H9 (cell line): ENCODE data around the gene GLT6D1. TPM values are rescaled to one million over a fixed set of nuclear protein-coding genes. Genes with fewer than 3 reads are reported as not detected.

ENCODE experiments used
- DNase-seq: peaks from one replicate; pipeline ENCODE4 v3.0.0-alpha.2; 2017
- H2AFZ ChIP-seq: one replicate; pipeline ENCODE4 v1.6.1; 2013; ENCODE audit warnings: mild to moderate bottlenecking, low read length, control low read depth, moderate library complexity
- H2AK5ac ChIP-seq: 2 replicates; pipeline ENCODE4 v1.6.1; 2013; ENCODE audit warnings: low read length, control low read depth, mixed read lengths; ENCODE audit not compliant: insufficient read length
- H2BK120ac ChIP-seq: one replicate; pipeline ENCODE4 v1.6.1; 2013; ENCODE audit warnings: low read depth, mild to moderate bottlenecking, low read length, control low read depth, inconsistent platforms; ENCODE audit not compliant: poor library complexity, severe bottlenecking
- H2BK12ac ChIP-seq: 2 replicates; pipeline ENCODE4 v1.6.1; 2013; ENCODE audit warnings: low read length, control low read depth, mixed read lengths, low read depth; ENCODE audit not compliant: insufficient read length
- H2BK15ac ChIP-seq: 2 replicates; pipeline ENCODE4 v1.6.1; 2013; ENCODE audit warnings: low read depth, low read length, control low read depth
- H2BK20ac ChIP-seq: one replicate; pipeline ENCODE4 v1.6.1; 2013; ENCODE audit warnings: low read depth, mild to moderate bottlenecking, low read length, control low read depth, inconsistent platforms; ENCODE audit not compliant: poor library complexity, severe bottlenecking
- H2BK5ac ChIP-seq: 2 replicates; pipeline ENCODE4 v1.6.1; 2013; ENCODE audit warnings: low read length, control low read depth, mixed read lengths; ENCODE audit not compliant: insufficient read length
- H3K14ac ChIP-seq: 2 replicates; pipeline ENCODE4 v1.6.1; 2013; ENCODE audit warnings: low read length, control low read depth; ENCODE audit not compliant: insufficient read depth
- H3K18ac ChIP-seq: 2 replicates; pipeline ENCODE4 v1.6.1; 2013; ENCODE audit warnings: low read depth, mild to moderate bottlenecking, mixed read lengths, low read length, control low read depth; ENCODE audit not compliant: insufficient read length
- H3K23ac ChIP-seq: 2 replicates; pipeline ENCODE4 v1.6.1; 2013; ENCODE audit warnings: low read length, control low read depth, mixed read lengths, low read depth; ENCODE audit not compliant: insufficient read length
- H3K23me2 ChIP-seq: 2 replicates; pipeline ENCODE4 v1.6.1; 2013; ENCODE audit warnings: low read depth, mild to moderate bottlenecking, mixed read lengths, low read length, control low read depth; ENCODE audit not compliant: insufficient read length, poor library complexity, severe bottlenecking
- H3K27ac ChIP-seq: 2 replicates; pipeline ENCODE4 v1.5.1; 2013; ENCODE audit warnings: low read length, control low read depth, mixed read lengths, low read depth; ENCODE audit not compliant: insufficient read length
- H3K27me3 ChIP-seq: 2 replicates; pipeline ENCODE4 v1.6.1; 2013; ENCODE audit warnings: low read length, control low read depth, inconsistent platforms; ENCODE audit not compliant: insufficient read depth
- H3K4ac ChIP-seq: 2 replicates; pipeline ENCODE4 v1.6.1; 2013; ENCODE audit warnings: low read depth, mild to moderate bottlenecking, control low read depth, inconsistent platforms, low read length, moderate library complexity
- H3K4me1 ChIP-seq: 2 replicates; pipeline ENCODE4 v1.6.1; 2013; ENCODE audit warnings: low read length, control low read depth, inconsistent platforms; ENCODE audit not compliant: insufficient read depth
- H3K4me2 ChIP-seq: 2 replicates; pipeline ENCODE4 v1.6.1; 2013; ENCODE audit warnings: low read length, control low read depth, mixed read lengths; ENCODE audit not compliant: insufficient read length, insufficient read depth
- H3K56ac ChIP-seq: 2 replicates; pipeline ENCODE4 v1.6.1; 2013; ENCODE audit warnings: low read depth, mild to moderate bottlenecking, mixed read lengths, low read length, control low read depth; ENCODE audit not compliant: insufficient read length
- H3K79me1 ChIP-seq: 2 replicates; pipeline ENCODE4 v1.6.1; 2013; ENCODE audit warnings: low read depth, mild to moderate bottlenecking, moderate library complexity, low read length, control low read depth, inconsistent platforms; ENCODE audit not compliant: insufficient read depth, poor library complexity, severe bottlenecking
- H3K79me2 ChIP-seq: 2 replicates; pipeline ENCODE4 v1.6.1; 2013; ENCODE audit warnings: low read length, control low read depth, inconsistent platforms; ENCODE audit not compliant: insufficient read depth
- H3K9ac ChIP-seq: 2 replicates; pipeline ENCODE4 v1.6.1; 2013; ENCODE audit warnings: low read length, control low read depth, mixed read lengths; ENCODE audit not compliant: insufficient read length; ENCODE audit errors: extremely low read depth
- H3K9me3 ChIP-seq: one replicate; pipeline ENCODE4 v1.6.1; 2013; ENCODE audit warnings: low read depth, low read length, inconsistent platforms; ENCODE audit not compliant: control insufficient read depth
- H3T11ph ChIP-seq: one replicate; pipeline ENCODE4 v1.6.1; 2013; ENCODE audit warnings: mild to moderate bottlenecking, low read length, control low read depth, inconsistent platforms
- H4K20me1 ChIP-seq: one replicate; pipeline ENCODE4 v1.6.1; 2013; ENCODE audit not compliant: control insufficient read depth, insufficient read length, insufficient read depth
- H4K5ac ChIP-seq: 2 replicates; pipeline ENCODE4 v1.6.1; 2013; ENCODE audit warnings: low read depth, mild to moderate bottlenecking, mixed read lengths, low read length, control low read depth; ENCODE audit not compliant: insufficient read length
- H4K8ac ChIP-seq: replicated peaks from 2 replicates; pipeline ENCODE4 v1.6.1; 2013; ENCODE audit warnings: low read length, control low read depth, mixed read lengths, low read depth; ENCODE audit not compliant: insufficient read length
- H4K91ac ChIP-seq: 2 replicates; pipeline ENCODE4 v1.6.1; 2013; ENCODE audit warnings: low read depth, mild to moderate bottlenecking, moderate library complexity, mixed read lengths, low read length, control low read depth; ENCODE audit not compliant: insufficient read length
- H3K27ac Mint-ChIP-seq, 3 experiments: 2 replicates in 2 of 3; 3 replicates in 1 of 3; pipeline ENCODE4 v1.8.0; 2020 to 2021; ENCODE audit warnings: mixed read lengths in 3 of 3, mild to moderate bottlenecking in 1 of 3, moderate library complexity in 1 of 3
- H3K27me3 Mint-ChIP-seq: 2 replicates; pipeline ENCODE4 v1.8.0; 2021; ENCODE audit warnings: low read depth, mild to moderate bottlenecking, moderate library complexity, mixed read lengths
- H3K36me3 Mint-ChIP-seq, 3 experiments: 2 replicates in 2 of 3; 3 replicates in 1 of 3; pipeline ENCODE4 v1.8.0; 2020 to 2021; ENCODE audit warnings: low read depth in 3 of 3, mixed read lengths in 3 of 3; ENCODE audit not compliant: insufficient read depth in 1 of 3
- H3K4me1 Mint-ChIP-seq, 2 experiments: 2 replicates each; pipeline ENCODE4 v1.8.0; 2020; ENCODE audit warnings: mixed read lengths in 2 of 2
- H3K4me3 Mint-ChIP-seq, 2 experiments: 2 replicates in 1 of 2; 3 replicates in 1 of 2; pipeline ENCODE4 v1.8.0; 2020 to 2021; ENCODE audit warnings: mild to moderate bottlenecking in 2 of 2, mixed read lengths in 2 of 2, moderate library complexity in 1 of 2
- H3K9me3 Mint-ChIP-seq, 2 experiments: 2 replicates in 1 of 2; 3 replicates in 1 of 2; pipeline ENCODE4 v1.8.0; 2020; ENCODE audit warnings: mild to moderate bottlenecking in 2 of 2, mixed read lengths in 2 of 2, moderate library complexity in 1 of 2
- CTCF ChIP-seq: fragments of 200-600 bp; sonication (generic); conservative IDR thresholded peaks from 3 replicates; pipeline ENCODE4 v1.8.0; 2021; ENCODE audit warnings: antibody characterized with exemption, mild to moderate bottlenecking
- WGBS: extraction: QIAGEN DNeasy Blood & Tissue Kit; methylation state at CpG from one replicate; pipeline ENCODE4 v1.1.7; 2013; ENCODE audit warnings: missing lambda C conversion rate, low lambda C conversion rate, mixed read lengths; ENCODE audit not compliant: insufficient read length; ENCODE audit errors: extremely low coverage; 5-methylcytosine and 5-hydroxymethylcytosine counted together
- total RNA-seq: library from RNA; stranded (reverse); gene quantifications from 2 replicates; pipeline ENCODE4 v1.2.1, GENCODE V29; 2021

Gene GLT6D1
- total RNA-seq, 1 experiment from 2014 or later: not detected

GRCh38 chr9:135605238-135605781, 34.0 kb downstream of the GLT6D1 start:
- Histone ChIP-seq H3K79me2 (no peaks in the 10 kb centered on the region), H3K23me2 (no peaks in the 10 kb centered on the region), H3K56ac (no peak overlapping the region), H2BK20ac (no peak overlapping the region), H4K20me1 (no peaks in the 10 kb centered on the region), H3K79me1 (no peaks in the 10 kb centered on the region), H3K18ac (no peak overlapping the region), H4K5ac (no peak overlapping the region), H2BK120ac (no peak overlapping the region), H2BK15ac (no peak overlapping the region), H3K4ac (no peak overlapping the region), H3K27me3 (no peaks in the 10 kb centered on the region), H3K23ac (no peak overlapping the region), H3K9ac (no peak overlapping the region), H3K27ac (no peak overlapping the region), H4K91ac (no peak overlapping the region), H3K14ac (no peak overlapping the region), H2AK5ac (no peak overlapping the region), H3T11ph (no peak overlapping the region), H3K9me3 (no peaks in the 10 kb centered on the region), H3K4me2 (no peak overlapping the region), H2BK12ac (no peak overlapping the region), H2BK5ac (no peak overlapping the region), H2AFZ (no peak overlapping the region), H3K4me1 (no peaks in the 10 kb centered on the region), H4K8ac (no peak overlapping the region)
- Mint-ChIP-seq H3K4me3 (no peak overlapping the region), H3K4me1 (peaks cover 0 to 9% of the 10 kb centered on the region in 2 experiments; a peak in 2 of 4 replicates), H3K36me3 (peaks cover 0 to 6% (median 5%) of the 10 kb centered on the region in 3 experiments; a peak in 3 of 7 replicates), H3K9me3 (peaks cover 7 to 8% of the 10 kb centered on the region in 2 experiments), H3K27me3 (peaks cover 4% of the 10 kb centered on the region), H3K27ac (no peak overlapping the region)
- TF ChIP-seq CTCF: no peak
- WGBS: no CpG with 5 or more reads among the region's 14 CpGs
- DNase-seq: no peak
